RWPE1 (cell line): ENCODE measurements around the gene CC2D1B.

ENCODE experiments used
- CTCF ChIA-PET: fragments of 350-600 bp; sonication (Branson Sonifier 250); formaldehyde crosslinking; extraction: SDS; loops from one replicate; lab custom pipeline; 2021; lab: Yijun Ruan, JAX
- POLR2A ChIA-PET: fragments of 400-600 bp; formaldehyde crosslinking; extraction: SDS; loops from one replicate; lab custom pipeline; 2020; ENCODE audit warnings: antibody characterized with exemption; ENCODE audit not compliant: low non-redundant PET; lab: Yijun Ruan, JAX
- DNase-seq: peaks from one replicate; pipeline ENCODE4 v3.0.0; 2012; ENCODE audit warnings: low spot score
- H3K27ac ChIP-seq: fragments of 450-650 bp; 2 replicates; pipeline ENCODE4 v1.5.1; 2017
- CTCF ChIP-seq: fragments of 450-650 bp; conservative IDR thresholded peaks from 2 replicates; pipeline ENCODE4 v1.5.1; 2017; ENCODE audit warnings: low read depth, mild to moderate bottlenecking

The CC2D1B gene

GRCh38 chr1:52345252-52345651 is 20.8 kb downstream of the CC2D1B start:
- POLR2A ChIA-PET, result interaction anchor here (0.6 kb wide), 1 partner anchor 238 kb away, joined by 8 read pairs; no protein-coding TSS in a partner anchor
- no peak for DNase-seq
- CTCF ChIA-PET, result interaction anchor here (0.5 kb wide), 1 partner anchor 447 kb away, joined by 3 read pairs; no protein-coding TSS in a partner anchor
- TF ChIP-seq CTCF, result no peak
- H3K27ac ChIP-seq, result no peak overlapping the region

- no peak for TF ChIP-seq CTCF
- ChIA-PET POLR2A (interaction anchor here (0.7 kb wide), 1 partner anchor 444 kb away, joined by 3 read pairs; no protein-coding TSS in a partner anchor), CTCF (no interaction called here)
- DNase-seq, result no peak
- no peak overlapping the region for H3K27ac ChIP-seq
These were observed 22.0 kb downstream of the CC2D1B start for GRCh38 chr1:52343979-52344378.

DNA sequence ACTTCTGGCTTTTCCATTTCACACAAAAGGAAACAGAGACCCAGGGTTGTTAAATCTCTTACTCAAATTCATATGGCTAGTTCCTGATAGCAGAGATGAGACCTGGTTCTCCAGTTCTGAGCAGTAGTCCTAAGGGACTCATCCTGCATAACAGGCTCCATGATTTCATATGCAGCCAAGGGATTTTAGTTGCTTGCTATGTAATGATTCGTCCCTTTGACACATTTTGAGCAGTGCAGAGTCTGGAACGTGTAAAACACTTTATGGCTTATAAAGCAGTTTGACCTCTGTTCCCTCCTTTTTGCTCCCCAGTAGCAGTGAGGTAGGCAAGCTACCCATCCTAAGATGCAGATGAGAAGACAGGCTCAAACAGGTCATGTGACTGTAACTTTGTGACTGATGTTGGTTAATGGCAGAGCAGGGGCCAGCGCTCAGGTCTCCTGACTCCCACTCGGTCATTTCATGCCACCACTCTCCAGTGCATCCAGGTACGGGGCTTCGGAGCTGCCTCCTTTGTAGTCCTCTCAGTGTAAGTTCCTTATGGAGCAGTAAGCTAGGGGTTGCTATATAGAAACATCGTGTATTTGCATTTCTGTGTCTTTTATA is 24.2 kb downstream of the CC2D1B start:
- CTCF ChIA-PET, result no interaction called here
- TF ChIP-seq CTCF, result no peak
- POLR2A ChIA-PET, result no interaction called here

GRCh38 chr1:52337439-52337838 is 28.6 kb downstream of the CC2D1B start:
- POLR2A ChIA-PET, result no interaction called here

More for the DNA sequence above, 24.2 kb downstream of the CC2D1B start:
- no peak overlapping the region for H3K27ac ChIP-seq
- no peak for DNase-seq

GRCh38 chr1:52334906-52335528 is 31.0 kb downstream of the CC2D1B start:
- CTCF ChIA-PET, result interaction anchor here (0.6 kb wide), 1 partner anchor 15 kb away, joined by 3 read pairs; no protein-coding TSS in a partner anchor
- H3K27ac ChIP-seq, result no peak overlapping the region
- DNase-seq, result no peak
- POLR2A ChIA-PET, result no interaction called here
- TF ChIP-seq CTCF, result no peak

More at GRCh38 chr1:52337439-52337838, 28.6 kb downstream of the CC2D1B start:
- no peak overlapping the region for H3K27ac ChIP-seq
- DNase-seq, result no peak
- CTCF ChIA-PET, result no interaction called here
- no peak for TF ChIP-seq CTCF

- CTCF ChIA-PET, result no interaction called here
- no peak for DNase-seq
- POLR2A ChIA-PET, result no interaction called here
- TF ChIP-seq CTCF, result no peak
- H3K27ac ChIP-seq, result no peak overlapping the region
These were observed 33.6 kb downstream of the CC2D1B start for GRCh38 chr1:52332411-52332810.
